OCI-M2 (cell line): ENCODE data around the gene GPR63.

Experiments
- DNase-seq: peaks from one replicate; lab custom pipeline; 2025; ENCODE audit not compliant: unreplicated experiment; lab: John Stamatoyannopoulos, UW

The GPR63 gene

GRCh38 chr6:96823743-96824142, 13.5 kb downstream of the GPR63 start:
- DNase-seq = no peak

GRCh38 chr6:96821034-96821433, 16.2 kb downstream of the GPR63 start:
- no peak for DNase-seq

- no peak for DNase-seq
Measured at GRCh38 chr6:96816301-96816817, 20.9 kb downstream of the GPR63 start.

GRCh38 chr6:96814625-96815024, 22.7 kb downstream of the GPR63 start:
- no peak for DNase-seq

GRCh38 chr6:96812077-96812703, 25.1 kb downstream of the GPR63 start:
- no peak for DNase-seq

- DNase-seq = no peak
Measured at GRCh38 chr6:96811670-96812069, 25.6 kb downstream of the GPR63 start.

GRCh38 chr6:96811136-96811535, 26.1 kb downstream of the GPR63 start:
- DNase-seq = no peak

- no peak for DNase-seq
Measured at GRCh38 chr6:96809119-96809518, 28.2 kb downstream of the GPR63 start.

GRCh38 chr6:96803106-96803481, 34.2 kb downstream of the GPR63 start:
- no peak for DNase-seq

GRCh38 chr6:96795481-96795880, 41.8 kb downstream of the GPR63 start:
- DNase-seq = no peak

GRCh38 chr6:96794980-96795379, 42.3 kb downstream of the GPR63 start:
- no peak for DNase-seq

- DNase-seq = no peak
Measured at GRCh38 chr6:96792561-96793190, 44.6 kb downstream of the GPR63 start.

GRCh38 chr6:96789871-96790270, 47.4 kb downstream of the GPR63 start:
- no peak for DNase-seq

GRCh38 chr6:96787846-96788580, 49.3 kb downstream of the GPR63 start:
- DNase-seq = no peak

- no peak for DNase-seq
Measured at GRCh38 chr6:96786336-96786735, 50.9 kb downstream of the GPR63 start.

GRCh38 chr6:96784650-96785049, 52.6 kb downstream of the GPR63 start:
- no peak for DNase-seq

GRCh38 chr6:96783307-96783706, 54.0 kb downstream of the GPR63 start:
- no peak for DNase-seq

GRCh38 chr6:96781557-96781956, 55.7 kb downstream of the GPR63 start:
- DNase-seq = no peak

GRCh38 chr6:96777113-96777512, 60.2 kb downstream of the GPR63 start:
- no peak for DNase-seq

GRCh38 chr6:96775727-96776400, 61.4 kb downstream of the GPR63 start:
- no peak for DNase-seq

GRCh38 chr6:96766769-96767168, 70.5 kb downstream of the GPR63 start:
- no peak for DNase-seq

GRCh38 chr6:96762599-96762998, 74.7 kb downstream of the GPR63 start:
- no peak for DNase-seq
